HG03439 (cell line): ENCODE results near the gene MED25.

Source experiments
- ATAC-seq: cut with Tn5 transposase; IDR thresholded peaks from one replicate; pipeline ENCODE4 v1.9.1; 2021; ENCODE audit warnings: mild to moderate bottlenecking, moderate library complexity; ENCODE audit not compliant: unreplicated experiment

MED25 gene

DNA sequence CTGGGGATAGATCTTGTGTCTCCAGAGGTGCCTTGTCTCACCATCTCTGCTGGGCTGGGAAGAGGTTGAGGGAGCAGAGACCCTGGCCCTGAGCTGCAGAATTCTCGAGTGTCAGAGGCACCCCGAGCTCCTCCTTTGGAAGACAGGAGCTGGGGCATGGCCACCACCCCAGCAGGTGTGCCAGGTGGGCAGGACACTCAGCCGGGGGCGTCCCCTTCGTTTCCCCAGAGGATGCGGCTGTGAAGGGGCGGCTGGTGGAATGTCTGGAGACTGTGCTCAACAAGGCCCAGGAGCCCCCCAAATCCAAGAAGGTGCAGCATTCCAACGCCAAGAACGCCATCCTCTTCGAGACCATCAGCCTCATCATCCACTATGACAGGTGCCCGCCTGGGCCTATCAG, 19.5 kb upstream of the MED25 start:
- ATAC-seq, result no peak

DNA sequence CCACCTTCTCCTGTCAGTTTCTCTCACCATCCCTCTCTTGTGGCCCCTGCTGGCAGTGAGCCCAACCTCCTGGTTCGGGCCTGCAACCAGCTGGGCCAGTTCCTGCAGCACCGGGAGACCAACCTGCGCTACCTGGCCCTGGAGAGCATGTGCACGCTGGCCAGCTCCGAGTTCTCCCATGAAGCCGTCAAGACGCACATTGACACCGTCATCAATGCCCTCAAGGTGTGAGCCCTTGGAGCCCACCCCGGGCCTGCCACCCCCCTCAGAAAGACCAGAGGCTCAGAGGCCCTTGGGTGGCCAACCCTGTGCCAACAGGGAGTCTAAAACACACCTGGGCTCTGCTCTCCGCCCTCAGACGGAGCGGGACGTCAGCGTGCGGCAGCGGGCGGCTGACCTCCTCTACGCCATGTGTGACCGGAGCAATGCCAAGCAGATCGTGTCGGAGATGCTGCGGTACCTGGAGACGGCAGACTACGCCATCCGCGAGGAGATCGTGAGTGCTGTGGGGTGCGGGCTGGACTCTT, 18.8 kb upstream of the MED25 start:
- ATAC-seq, result no peak

DNA sequence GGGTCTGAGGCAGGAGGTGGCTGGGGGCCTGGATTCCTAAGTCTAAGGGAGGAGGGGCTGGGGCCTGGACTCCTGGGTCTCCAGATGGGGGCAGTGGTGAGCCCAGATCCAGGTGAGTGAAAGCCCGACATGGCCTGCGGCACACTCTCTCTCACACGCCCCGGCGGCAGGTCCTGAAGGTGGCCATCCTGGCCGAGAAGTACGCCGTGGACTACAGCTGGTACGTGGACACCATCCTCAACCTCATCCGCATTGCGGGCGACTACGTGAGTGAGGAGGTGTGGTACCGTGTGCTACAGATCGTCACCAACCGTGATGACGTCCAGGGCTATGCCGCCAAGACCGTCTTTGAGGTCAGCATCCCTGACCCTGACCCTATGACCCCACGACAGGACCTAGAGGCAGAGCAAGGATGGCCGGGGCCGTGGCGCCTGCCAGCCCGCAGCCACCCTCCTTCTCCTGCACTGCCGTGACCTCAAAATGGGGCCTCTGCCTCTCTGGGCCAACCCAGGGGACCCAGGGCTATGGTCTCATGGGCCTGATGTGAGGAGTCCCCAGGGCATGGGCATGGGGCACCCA, 18.2 kb upstream of the MED25 start:
- ATAC-seq, result no peak

DNA sequence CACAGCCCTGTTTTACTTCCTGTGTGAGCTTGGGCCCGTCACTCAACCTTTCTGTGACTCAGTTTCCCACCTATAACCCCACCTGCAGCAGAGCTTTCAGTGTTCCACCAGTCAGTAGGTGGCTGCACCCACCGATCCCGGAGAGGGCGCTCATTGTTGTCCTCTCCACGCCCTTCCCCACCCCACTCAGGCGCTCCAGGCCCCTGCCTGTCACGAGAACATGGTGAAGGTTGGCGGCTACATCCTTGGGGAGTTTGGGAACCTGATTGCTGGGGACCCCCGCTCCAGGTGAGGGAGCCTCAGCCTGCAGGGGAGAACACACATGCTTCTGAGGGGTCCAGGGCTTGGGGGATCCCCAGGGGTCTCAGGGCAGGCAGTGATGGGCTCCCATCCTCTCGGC, 17.3 kb upstream of the MED25 start:
- ATAC-seq, result no peak

DNA sequence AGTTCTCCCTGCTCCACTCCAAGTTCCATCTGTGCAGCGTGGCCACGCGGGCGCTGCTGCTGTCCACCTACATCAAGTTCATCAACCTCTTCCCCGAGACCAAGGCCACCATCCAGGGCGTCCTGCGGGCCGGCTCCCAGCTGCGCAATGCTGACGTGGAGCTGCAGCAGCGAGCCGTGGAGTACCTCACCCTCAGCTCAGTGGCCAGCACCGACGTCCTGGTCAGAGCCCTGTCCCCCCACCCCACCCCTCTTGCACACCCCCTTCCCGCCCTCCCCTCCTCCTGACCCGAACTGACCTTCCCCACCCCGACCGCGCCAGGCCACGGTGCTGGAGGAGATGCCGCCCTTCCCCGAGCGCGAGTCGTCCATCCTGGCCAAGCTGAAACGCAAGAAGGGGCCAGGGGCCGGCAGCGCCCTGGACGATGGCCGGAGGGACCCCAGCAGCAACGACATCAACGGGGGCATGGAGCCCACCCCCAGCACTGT, 16.6 kb upstream of the MED25 start:
- no peak for ATAC-seq

- ATAC-seq, result no peak
Measured at GRCh38 chr19:49801966-49802661, 16.0 kb upstream of the MED25 start.

- no peak for ATAC-seq
Measured at GRCh38 chr19:49802836-49803528, 15.1 kb upstream of the MED25 start.

DNA sequence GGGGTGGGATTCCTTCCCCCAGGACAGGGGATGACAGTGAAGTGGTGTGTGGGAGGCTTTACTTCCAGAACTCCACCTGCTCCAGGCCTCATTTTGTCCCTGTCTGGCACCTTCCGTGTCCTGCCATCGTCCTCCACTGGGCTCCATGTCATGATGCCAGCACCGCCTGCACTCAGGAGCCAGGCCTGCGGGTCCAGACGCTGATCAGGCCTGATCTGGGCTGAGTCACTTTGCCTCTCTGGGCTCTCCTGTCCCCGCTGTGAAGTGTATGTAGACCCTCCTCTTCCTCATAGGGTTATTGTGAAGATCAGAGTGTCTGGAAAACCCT, 14.6 kb upstream of the MED25 start:
- ATAC-seq, result no peak

GRCh38 chr19:49805822-49806619, 12.1 kb upstream of the MED25 start:
- no peak for ATAC-seq

DNA sequence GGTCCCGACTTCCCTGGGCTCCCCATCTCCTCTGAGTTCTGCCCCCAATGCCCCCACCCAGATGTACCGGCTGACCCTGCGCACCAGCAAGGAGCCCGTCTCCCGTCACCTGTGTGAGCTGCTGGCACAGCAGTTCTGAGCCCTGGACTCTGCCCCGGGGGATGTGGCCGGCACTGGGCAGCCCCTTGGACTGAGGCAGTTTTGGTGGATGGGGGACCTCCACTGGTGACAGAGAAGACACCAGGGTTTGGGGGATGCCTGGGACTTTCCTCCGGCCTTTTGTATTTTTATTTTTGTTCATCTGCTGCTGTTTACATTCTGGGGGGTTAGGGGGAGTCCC, 11.5 kb upstream of the MED25 start:
- no peak for ATAC-seq

DNA sequence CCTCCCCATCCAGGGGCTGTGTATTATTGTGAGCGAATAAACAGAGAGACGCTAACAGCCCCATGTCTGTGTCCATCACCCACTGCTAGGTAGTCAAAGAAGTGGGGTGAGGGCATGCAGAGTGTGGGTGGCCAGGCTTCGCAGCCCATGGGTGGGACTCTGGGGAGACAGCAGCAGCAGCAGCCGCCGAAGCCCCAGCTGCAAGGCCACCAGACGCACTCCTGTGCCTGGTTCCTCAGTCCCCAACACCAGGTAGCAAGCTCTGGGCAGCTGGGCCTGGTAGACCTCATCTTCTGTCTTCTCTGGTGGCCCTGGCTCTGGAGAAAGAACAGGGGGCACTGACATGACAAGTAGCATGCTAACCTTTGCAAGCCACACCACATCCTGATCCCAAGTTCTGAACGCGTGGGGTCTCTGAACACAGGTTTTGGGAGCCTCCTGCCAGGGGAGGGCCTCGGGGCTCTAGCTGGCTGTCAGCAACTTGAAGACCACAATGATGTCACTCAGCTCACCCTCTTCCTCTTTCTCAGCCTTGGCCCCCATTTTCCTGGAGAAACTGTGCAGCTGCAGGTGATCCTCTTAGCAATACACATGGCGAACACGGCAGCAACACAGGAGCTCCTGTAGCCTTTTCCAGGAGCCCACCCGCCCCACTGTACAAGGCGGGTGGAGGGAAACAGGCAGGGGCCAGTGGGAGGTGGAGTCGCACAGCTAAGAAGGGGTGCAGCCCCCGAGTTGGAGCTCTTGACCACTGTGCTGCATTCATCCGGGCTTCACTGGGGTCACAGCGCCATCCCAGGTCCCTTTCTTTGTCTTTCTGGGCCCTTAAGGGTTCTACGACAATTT, 10.8 kb upstream of the MED25 start:
- no peak for ATAC-seq

DNA sequence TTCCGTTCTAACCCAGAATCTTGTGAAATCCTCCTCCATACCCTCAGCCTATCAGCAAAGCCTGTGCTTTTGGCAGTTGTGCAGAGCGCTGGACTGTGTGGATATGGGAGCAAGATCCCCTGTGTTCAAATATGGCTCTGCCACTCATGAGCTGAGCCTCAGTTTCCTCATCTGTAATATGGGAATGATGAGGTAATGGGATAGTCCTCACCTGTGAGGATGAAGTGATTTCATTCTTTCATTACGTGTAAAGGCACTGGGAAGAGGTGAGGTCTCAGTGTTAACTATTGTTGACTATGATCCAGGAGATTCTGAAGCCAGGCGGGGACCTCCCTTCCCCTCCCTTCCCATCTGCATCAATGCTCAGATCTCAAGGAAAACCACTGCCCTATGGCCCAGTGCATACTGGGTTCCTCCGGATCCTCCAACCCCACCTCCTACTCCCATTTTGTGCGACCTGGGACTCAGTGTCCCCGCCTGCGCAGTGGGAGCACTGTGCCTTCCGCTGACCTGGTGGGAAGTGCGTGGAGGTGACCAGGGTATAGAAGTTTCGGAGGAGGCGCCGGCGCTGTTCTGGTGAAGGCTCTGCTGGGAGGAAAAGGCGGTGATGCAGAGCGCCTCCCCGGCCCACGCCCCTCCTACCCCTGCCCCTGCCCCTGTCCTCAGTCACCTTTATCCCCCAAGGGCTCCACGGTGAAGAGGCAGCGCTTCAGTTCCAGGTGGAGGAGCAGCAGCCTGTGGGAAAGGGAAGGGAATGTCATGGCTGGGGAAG, 10.0 kb upstream of the MED25 start:
- no peak for ATAC-seq

DNA sequence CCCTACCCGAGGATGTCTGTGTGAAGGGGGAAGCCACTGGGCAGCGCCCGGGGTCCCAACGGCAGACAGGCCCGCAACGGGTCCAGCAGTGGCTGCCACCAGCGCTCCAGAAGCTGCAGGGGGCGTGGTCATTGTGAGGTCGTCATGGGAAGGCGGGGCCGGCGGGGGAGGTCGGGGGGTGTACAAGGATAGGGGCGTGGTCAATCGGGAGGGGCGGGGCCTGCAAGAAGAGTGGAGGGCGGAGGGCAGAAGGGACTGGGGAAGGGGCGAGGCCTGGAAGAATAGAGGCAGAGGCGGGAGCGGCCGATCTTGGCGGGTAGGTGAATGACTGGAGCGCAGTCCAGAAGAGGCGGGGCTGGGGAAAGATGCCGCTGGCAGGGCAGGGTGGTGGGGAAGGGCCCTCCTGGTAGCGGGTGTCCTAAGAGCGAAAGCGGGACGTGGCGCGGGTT, 9.4 kb upstream of the MED25 start:
- ATAC-seq, result no peak

DNA sequence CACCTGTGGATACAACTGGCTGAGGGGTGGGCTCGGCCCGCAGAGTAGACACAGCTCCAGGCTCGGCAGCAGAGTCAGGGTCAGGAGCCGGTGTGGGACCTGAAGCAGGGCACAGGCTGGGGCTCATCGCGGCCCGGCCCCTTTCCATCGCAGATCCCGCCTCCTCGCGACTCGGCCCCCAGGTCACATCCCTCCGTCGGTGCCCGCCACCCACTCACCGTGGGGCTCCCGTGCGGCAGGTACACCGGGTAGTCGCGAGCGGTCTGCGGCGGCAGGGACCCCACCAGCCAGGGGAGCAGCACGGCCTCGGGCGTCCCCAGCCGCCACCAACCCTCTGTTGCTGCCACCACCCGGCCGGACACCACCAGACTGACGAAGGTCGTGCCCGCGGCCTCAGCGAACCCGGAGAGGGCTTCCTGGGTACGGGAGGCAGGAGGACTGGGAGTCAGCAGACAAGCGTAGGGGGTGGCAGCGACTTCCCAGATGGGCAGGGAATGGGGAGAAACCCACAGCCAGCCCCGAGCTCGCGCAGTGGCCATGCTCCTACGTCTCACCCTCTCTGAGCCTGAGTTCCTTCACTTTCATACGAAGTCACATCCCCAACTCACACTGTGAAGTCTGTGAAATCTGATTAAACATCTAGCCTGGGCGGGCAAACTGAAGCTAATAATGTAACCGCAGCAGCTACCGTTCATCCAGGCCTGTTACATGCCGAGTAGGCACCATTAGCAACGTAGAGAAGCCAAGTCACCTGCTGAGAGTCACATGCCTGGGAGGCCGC, 8.7 kb upstream of the MED25 start:
- ATAC-seq, result no peak

- no peak for ATAC-seq
Measured at GRCh38 chr19:49809941-49810389, 8.1 kb upstream of the MED25 start.

DNA sequence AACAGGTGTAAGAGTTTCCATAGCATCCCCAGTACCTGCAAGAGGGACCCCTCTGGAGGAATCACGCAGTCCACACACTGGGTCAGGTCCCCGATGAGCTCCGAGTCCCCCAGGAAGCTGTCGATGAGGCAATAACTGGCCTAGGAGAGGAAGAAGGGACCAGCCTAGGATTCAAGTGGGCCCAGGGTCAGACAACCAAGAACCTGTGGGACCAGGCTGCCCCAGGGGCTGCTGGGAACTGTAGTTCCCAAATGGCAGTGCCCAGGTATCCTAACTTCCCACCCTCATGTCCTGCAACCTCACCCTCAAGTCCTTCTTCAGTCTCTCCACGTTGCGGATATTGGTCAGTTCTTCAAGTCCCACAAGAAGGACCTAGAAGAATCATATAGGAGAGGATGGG, 6.8 kb upstream of the MED25 start:
- ATAC-seq, result no peak

DNA sequence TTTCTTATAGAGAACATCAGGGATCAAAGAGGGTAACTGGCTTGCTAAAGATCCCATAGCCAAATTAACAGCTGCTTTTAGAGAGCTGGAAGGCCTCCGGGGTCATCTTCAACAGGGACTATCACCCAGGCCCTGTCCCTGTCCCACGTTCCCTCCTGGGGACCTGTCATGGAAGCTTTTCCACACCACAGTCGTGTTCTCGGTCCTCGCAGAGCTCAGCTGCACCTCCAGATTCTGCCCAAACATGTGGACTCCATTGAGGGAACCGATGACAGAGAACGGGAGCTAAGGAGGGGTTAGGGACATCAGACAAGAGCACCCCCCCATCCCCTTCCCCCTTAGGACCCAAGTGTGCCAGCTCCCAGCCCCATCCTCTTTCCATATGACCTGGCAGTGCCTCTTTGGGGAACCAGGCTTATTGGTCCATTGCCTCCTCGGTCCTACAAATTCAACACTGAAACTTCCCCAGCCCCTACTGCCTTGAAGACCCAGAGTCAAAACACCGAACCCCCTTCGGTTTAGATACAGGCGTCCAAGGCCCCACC, 5.6 kb upstream of the MED25 start:
- ATAC-seq, result no peak

DNA sequence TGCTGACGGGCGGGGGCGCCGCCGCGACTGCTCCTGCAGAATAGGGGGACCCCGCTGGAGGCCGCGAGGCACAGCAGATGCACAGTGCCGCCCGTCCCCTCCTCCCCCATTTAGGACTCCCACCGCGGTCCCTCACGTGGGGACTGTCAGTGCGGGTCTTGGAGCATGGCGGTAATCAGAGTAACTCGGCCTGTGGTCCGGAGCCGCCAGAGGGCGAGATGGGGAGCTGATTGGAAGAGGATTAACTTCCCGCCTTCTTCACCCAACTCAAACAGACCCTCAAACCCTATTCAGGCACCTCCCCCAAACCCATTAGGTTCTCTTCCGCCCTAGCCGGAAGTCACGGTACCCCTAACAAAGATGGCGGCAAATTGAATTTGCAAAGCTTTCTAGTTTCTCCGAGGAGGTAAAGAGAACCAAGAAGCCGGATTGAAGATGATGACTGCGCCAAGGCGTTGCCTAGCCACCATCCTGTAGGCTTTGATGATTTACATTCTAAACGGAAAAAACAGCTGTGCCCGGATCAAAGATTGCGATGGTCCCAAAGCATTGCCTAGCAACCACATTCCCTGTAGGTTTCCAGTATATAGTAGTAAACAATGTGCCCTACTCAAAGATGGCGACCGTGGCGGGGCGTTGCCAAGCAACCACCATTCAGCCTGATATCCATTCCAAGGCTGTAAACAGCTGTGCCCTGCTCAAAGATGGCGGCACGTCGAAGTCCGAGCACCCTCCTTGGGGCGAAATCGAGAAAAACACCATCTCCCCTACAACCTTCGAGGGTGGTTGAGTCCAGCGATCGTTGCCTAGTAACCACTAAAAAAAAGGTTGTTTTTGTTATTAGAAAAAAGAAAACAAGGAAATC, 4.9 kb upstream of the MED25 start, which contains the start of gene FUZ:
Gene FUZ, minus strand, starts transcription at position 296 of the 865 bp plus-strand sequence. Its CDS starts 186 bp downstream, at position 110.
- peak; percentile 48 for ATAC-seq
